GM12872 (cell line): ENCODE results near the gene RADIL.

Experiments
- TF ChIP-seq, protein P1 (sequence below): IDR thresholded peaks from 3 replicates; pipeline ENCODE4 v1.5.1; 2011; ENCODE audit warnings: low read depth, mild to moderate bottlenecking, low read length, moderate library complexity; ENCODE audit not compliant: insufficient read depth

Gene RADIL

DNA sequence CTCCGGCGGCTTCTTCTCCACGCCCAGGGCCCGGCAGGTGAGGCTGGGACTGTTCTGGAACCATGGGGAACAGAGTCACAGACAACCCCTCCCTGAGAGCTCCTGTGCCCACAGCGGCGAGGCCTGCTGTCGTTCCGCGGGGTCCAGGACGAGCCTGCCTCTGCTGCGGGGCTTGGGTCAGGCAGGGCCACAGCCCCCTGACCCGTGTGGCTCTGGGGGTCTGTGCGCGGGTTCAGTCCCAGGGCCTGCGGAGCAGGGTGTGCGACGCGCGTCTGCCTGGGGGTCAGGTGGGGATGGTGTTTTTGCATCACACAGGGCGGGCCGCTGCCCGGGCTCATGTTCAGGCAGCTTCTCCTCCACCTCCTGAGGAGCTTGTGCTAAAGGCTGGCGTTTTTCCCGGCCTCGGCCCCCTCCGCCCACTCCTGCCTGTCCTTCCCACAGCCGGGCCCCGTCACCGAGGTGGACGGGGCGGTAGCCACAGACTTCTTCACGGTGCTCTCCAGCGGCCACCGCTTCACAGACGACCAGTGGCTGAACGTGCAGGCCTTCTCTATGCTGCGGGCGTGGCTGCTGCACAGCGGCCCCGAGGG lies 99.7 kb downstream of the RADIL start:
- TF ChIP-seq, protein P1, sequence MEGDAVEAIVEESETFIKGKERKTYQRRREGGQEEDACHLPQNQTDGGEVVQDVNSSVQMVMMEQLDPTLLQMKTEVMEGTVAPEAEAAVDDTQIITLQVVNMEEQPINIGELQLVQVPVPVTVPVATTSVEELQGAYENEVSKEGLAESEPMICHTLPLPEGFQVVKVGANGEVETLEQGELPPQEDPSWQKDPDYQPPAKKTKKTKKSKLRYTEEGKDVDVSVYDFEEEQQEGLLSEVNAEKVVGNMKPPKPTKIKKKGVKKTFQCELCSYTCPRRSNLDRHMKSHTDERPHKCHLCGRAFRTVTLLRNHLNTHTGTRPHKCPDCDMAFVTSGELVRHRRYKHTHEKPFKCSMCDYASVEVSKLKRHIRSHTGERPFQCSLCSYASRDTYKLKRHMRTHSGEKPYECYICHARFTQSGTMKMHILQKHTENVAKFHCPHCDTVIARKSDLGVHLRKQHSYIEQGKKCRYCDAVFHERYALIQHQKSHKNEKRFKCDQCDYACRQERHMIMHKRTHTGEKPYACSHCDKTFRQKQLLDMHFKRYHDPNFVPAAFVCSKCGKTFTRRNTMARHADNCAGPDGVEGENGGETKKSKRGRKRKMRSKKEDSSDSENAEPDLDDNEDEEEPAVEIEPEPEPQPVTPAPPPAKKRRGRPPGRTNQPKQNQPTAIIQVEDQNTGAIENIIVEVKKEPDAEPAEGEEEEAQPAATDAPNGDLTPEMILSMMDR: no peak

- TF ChIP-seq, protein P1: no peak
These were observed 100.2 kb downstream of the RADIL start for GRCh38 chr7:4783292-4783652.

DNA sequence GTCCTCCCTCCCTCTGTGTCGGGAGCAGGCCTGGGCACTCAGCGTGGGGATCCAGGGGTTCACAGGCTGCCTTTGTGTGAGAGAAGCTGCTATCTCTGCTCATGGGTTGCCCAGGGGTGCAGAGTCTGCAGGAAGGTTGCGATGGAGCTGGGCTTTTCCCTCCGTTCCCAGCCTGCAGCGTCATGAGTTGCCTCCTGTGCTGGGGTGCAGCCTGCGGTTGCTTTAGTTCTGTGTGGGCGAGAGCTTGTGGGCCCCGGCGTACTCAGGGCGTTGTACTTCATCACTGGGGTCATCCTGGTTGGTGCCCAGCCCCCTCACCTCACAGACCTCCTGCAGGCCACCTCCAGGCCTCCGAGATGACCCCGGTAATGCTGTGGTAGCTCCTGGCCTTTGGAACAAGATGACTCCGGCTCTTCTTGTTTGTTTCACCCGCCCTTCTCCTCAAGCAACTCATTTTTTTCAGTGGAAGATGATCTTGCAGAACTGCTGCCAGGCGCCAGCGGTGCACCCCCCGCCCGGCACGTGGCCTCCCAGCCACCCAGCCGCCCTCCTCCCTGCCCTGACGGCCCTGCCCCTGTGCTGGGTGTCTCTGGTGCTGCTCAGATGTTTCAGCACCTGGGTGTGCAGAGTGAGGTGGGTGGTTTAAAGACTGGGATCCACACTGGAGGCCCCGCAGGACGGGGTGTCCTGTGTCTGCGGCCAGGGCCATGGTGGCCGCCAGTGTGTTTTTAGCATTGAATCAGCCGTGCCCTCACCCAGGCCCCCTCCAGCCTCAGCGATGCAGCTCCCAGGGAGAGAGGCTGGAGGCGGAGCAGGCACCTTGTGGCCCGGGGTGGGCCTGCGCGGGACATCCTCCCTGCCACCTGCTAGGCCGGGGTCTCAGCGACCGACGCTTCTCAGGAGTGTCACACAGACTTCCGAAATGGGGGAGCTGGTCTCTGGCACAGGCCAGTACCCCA lies 100.9 kb downstream of the RADIL start:
- TF ChIP-seq, protein P1: no peak

- TF ChIP-seq, protein P1: no peak
These were observed 102.0 kb downstream of the RADIL start for GRCh38 chr7:4781366-4782069.

DNA sequence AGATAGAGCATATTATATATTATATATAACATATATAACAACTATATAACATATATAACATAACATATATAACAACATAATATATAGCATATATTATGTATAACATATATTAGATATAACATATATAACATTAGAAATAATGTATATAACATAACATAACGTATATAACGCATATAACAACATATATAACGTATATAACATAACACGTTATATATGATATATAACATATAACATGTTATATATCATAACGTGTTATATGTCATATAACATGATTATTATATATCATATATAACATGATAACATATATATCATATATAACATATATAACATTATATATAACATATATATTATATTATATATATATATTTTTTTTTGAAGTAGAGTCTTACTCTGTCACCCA lies 104.4 kb downstream of the RADIL start:
- TF ChIP-seq, protein P1: no peak

- TF ChIP-seq, protein P1: no peak
These were observed 107.5 kb downstream of the RADIL start for GRCh38 chr7:4775848-4776623.

DNA sequence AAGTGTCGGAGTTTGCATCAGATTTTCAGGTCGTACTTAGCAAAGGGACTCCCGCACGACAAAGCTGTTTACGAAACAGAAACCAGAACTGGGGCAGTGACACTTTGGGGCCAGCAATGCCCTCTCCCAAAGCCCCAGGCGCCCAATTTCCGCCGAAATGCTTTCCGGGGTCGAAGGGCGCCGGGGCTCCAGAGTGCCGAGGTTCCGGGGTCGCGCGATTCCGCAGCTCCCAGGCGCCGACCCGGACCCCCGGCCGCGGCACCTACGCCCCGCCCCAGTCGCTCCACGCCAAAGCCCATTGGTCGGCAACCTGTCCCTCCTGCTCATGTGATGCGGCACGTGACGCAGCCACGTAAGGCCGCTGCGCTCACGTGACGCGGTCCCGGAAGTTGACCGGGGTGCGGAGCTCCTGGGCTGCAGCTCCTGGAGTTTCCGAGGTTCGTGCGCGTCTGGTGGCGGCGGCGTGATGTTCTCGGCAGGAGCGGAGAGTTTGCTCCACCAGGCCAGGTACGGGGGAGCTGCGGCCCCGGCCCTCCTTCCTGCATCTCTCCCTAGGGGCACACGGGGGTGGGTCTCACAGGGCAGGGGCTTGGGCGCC lies 108.2 kb downstream of the RADIL start, which contains the start of gene AP5Z1:
TSS of gene AP5Z1 (plus strand) at position 374 of the 598 bp plus-strand sequence. CDS start at position 467, 93 bp downstream.
- TF ChIP-seq, protein P1: no peak
